NCI-H345 (cell line): ENCODE data around the gene USP17L5.
"Not testable (repeated sequence)": the region's sequence is repeated elsewhere in the genome, so short reads cannot be mapped to it uniquely, and the experiment has no call there.

Source experiments
- DNase-seq: peaks from one replicate; lab custom pipeline; 2025; lab: John Stamatoyannopoulos, UW

Gene USP17L5

DNA sequence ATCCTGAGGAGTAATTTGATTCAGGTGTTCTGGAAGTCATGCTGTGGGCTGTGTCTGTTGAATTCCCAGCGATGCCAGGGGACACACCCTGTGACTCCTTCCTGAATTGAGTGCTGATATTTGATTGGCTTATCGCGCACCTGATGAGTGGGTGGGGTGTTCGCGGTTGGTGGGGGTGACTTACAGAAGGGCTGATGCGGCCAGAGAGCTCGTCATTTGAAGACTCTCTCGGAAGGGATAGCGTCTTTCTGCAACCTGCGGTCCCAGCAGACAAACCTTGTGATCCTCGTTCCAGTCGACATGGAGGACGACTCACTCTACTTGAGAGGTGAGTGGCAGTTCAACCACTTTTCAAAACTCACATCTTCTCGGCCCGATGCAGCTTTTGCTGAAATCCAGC is at the start of gene USP17L5:
TSS of gene USP17L5 (plus strand) at position 301 of the 400 bp plus-strand sequence. CDS start at position 301, 0 bp downstream.
- not testable (repeated sequence) for DNase-seq

GRCh38 chr4:9324191-9324590 is 15.0 kb upstream of the USP17L5 start:
- DNase-seq = not testable (repeated sequence)

DNA sequence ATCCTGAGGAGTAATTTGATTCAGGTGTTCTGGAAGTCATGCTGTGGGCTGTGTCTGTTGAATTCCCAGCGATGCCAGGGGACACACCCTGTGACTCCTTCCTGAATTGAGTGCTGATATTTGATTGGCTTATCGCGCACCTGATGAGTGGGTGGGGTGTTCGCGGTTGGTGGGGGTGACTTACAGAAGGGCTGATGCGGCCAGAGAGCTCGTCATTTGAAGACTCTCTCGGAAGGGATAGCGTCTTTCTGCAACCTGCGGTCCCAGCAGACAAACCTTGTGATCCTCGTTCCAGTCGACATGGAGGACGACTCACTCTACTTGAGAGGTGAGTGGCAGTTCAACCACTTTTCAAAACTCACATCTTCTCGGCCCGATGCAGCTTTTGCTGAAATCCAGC is 14.3 kb upstream of the USP17L5 start, which contains the start of gene USP17L24:
TSS of gene USP17L24 (plus strand) at position 301 of the 400 bp plus-strand sequence. CDS start at position 301, 0 bp downstream.
- not testable (repeated sequence) for DNase-seq

- DNase-seq = not testable (repeated sequence)
Measured at GRCh38 chr4:9329611-9330010, 9.6 kb upstream of the USP17L5 start, which contains the start of gene USP17L25. Gene USP17L25 (plus strand): TSS chr4:9329911. CDS start chr4:9329911, 0 bp downstream.

GRCh38 chr4:9334358-9334757 is 4.8 kb upstream of the USP17L5 start, which contains the start of gene USP17L26:
Gene USP17L26 (plus strand): TSS chr4:9334658. CDS start chr4:9334658, 0 bp downstream.
- not testable (repeated sequence) for DNase-seq

DNA sequence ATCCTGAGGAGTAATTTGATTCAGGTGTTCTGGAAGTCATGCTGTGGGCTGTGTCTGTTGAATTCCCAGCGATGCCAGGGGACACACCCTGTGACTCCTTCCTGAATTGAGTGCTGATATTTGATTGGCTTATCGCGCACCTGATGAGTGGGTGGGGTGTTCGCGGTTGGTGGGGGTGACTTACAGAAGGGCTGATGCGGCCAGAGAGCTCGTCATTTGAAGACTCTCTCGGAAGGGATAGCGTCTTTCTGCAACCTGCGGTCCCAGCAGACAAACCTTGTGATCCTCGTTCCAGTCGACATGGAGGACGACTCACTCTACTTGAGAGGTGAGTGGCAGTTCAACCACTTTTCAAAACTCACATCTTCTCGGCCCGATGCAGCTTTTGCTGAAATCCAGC is 4.6 kb downstream of the USP17L5 start, which contains the start of gene USP17L27:
TSS of gene USP17L27 (plus strand) at position 301 of the 400 bp plus-strand sequence. CDS start at position 301, 0 bp downstream.
- not testable (repeated sequence) for DNase-seq

DNA sequence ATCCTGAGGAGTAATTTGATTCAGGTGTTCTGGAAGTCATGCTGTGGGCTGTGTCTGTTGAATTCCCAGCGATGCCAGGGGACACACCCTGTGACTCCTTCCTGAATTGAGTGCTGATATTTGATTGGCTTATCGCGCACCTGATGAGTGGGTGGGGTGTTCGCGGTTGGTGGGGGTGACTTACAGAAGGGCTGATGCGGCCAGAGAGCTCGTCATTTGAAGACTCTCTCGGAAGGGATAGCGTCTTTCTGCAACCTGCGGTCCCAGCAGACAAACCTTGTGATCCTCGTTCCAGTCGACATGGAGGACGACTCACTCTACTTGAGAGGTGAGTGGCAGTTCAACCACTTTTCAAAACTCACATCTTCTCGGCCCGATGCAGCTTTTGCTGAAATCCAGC is 9.4 kb downstream of the USP17L5 start, which contains the start of gene USP17L28:
TSS of gene USP17L28 (plus strand) at position 301 of the 400 bp plus-strand sequence. CDS start at position 301, 0 bp downstream.
- not testable (repeated sequence) for DNase-seq

DNA sequence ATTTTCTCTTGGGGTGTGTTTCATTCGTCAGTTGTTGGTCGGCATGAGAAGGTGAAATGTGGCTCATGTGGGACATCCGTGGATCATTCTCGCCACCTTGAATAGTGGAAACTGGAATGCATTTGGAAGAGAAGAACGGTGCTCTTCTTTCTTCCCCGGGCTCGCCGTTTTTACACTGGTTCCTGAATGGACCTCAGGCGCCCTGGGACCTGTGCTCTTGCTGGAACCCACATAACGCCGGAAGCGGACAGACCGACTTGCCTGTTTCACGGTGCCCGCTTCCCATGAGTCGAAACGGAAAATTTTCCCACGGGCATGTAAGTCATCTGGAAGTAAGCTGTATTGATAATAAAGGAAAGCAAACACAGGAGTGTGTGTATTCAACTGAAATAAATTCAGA is 11.7 kb downstream of the USP17L5 start:
- not testable (repeated sequence) for DNase-seq

DNA sequence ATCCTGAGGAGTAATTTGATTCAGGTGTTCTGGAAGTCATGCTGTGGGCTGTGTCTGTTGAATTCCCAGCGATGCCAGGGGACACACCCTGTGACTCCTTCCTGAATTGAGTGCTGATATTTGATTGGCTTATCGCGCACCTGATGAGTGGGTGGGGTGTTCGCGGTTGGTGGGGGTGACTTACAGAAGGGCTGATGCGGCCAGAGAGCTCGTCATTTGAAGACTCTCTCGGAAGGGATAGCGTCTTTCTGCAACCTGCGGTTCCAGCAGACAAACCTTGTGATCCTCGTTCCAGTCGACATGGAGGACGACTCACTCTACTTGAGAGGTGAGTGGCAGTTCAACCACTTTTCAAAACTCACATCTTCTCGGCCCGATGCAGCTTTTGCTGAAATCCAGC is 14.1 kb downstream of the USP17L5 start, which contains the start of gene USP17L29:
TSS of gene USP17L29 (plus strand) at position 301 of the 400 bp plus-strand sequence. CDS start at position 301, 0 bp downstream.
- DNase-seq = not testable (repeated sequence)

- not testable (repeated sequence) for DNase-seq
Measured at GRCh38 chr4:9362829-9363228, 23.6 kb downstream of the USP17L5 start, which contains the start of gene USP17L30. Gene USP17L30 (plus strand): TSS chr4:9363129. CDS start chr4:9363129, 0 bp downstream.

- not testable (repeated sequence) for DNase-seq
Measured at GRCh38 chr4:9379881-9380280, 40.7 kb downstream of the USP17L5 start.

DNA sequence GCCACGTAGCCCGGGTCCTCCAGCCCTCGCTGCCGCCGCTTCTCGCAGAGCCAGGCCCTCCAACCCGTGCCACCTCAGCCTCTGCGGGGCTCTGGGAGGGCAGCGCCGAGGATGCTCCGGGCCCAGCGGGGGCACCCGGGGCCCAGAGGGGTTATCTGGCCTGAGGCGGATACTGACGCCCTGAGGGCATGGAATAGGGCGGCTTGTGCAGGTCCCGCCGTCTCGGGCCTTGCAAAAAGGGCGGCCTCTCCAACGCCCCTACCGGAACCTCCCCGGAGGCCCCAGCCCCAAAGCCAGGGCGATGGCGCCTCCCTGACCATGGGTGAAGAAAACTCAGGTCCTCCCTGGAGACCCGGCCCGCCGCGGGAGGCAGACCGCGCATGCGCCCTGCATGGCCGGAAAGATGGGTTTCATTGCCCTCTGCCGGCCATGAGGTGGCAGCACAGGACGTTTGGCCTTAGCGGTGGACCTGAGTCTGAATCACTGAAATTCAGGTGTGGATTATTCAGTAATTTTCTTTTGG is 41.9 kb downstream of the USP17L5 start:
- DNase-seq = not testable (repeated sequence)

DNA sequence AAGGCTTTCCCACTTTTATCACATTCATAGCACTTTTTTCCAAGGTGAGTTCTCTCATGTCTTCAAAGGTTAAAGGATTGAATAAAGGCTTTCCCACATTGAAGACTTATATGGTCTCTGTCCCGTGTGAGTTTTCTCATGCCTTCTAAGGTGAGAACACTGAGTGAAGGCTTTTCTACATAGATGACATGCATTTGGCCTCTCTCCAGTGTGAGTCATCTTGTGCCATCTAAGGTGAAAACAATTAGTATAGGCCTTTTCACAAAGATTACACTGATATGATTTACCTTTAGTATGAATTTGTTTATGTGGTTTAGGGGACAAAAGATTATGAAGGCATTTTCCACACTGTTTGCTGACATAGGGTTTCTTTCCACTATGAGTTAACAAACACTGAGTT is 44.9 kb downstream of the USP17L5 start:
- DNase-seq = no peak

DNA sequence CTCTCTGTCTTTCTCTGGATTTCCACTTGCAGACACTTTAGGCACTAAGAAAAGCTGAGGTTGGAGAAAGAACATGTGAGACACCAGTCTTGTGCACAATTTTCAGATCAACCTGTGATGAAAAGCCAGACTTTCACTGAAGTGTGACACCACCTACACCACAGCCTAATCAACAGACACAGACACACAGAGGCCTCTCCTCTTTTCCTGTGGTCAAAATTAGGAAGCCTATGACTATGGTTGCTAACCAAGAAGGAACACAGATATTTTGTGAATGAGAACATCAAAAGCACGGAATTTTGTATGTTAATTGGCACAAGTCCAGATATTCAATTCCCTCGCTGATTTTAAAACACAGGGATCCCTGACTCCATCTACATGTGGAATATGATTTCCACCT is 49.8 kb downstream of the USP17L5 start:
- DNase-seq = not testable (repeated sequence)
